ENCODE measurements around the gene STAG1. TPM values are rescaled to one million over a fixed set of nuclear protein-coding genes. Genes with fewer than 3 reads are reported as not detected.
"Not testable (repeated sequence)": the region's sequence is repeated elsewhere in the genome, so short reads cannot be mapped to it uniquely, and the experiment has no call there.

STAG1 gene
- polyA plus RNA-seq, 1 experiment, result 30.1 TPM

GRCh38 chr3:136650461-136650860, 101.7 kb downstream of the STAG1 start:
- TF ChIP-seq CTCF (IDR thresholded peaks at IDR 0.05; ENCODE audit: low read depth, low read length), result no peak
- H3K27me3 ChIP-seq (ENCODE audit: control insufficient read depth, insufficient read depth, low read length), result no peaks in the 10 kb centered on the region
- no peak for DNase-seq (ENCODE audit: low read depth, low spot score)
- ChIA-PET POLR2A (no interaction called here), CTCF (interaction anchor here (0.6 to 0.7 kb wide), 2 partner anchors 430 to 579 kb away, joined by 3 read pairs; no protein-coding TSS in a partner anchor)
- no peak overlapping the region for H3K27ac ChIP-seq (ENCODE audit: low read depth, low read length)
- H3K9me3 ChIP-seq (ENCODE audit: control insufficient read depth, insufficient read depth, low read length), result peaks cover 6% of the 10 kb centered on the region
- no peak overlapping the region for H3K4me3 ChIP-seq (ENCODE audit: low read depth, low read length)

- Histone ChIP-seq H3K27me3 (ENCODE audit: control insufficient read depth, insufficient read depth, low read length) (no peaks in the 10 kb centered on the region), H3K4me3 (ENCODE audit: low read depth, low read length) (no peak overlapping the region), H3K27ac (ENCODE audit: low read depth, low read length) (no peak overlapping the region), H3K9me3 (ENCODE audit: control insufficient read depth, insufficient read depth, low read length) (no peaks in the 10 kb centered on the region)
- no peak for TF ChIP-seq CTCF (IDR thresholded peaks at IDR 0.05; ENCODE audit: low read depth, low read length)
- ChIA-PET POLR2A (no interaction called here), CTCF (no interaction called here)
- DNase-seq (ENCODE audit: low read depth, low spot score), result no peak
Measured at GRCh38 chr3:136645915-136646314, 106.3 kb downstream of the STAG1 start.

- ChIA-PET POLR2A (no interaction called here), CTCF (no interaction called here)
- Histone ChIP-seq H3K4me3 (ENCODE audit: low read depth, low read length) (no peak overlapping the region), H3K9me3 (ENCODE audit: control insufficient read depth, insufficient read depth, low read length) (no peaks in the 10 kb centered on the region), H3K27me3 (ENCODE audit: control insufficient read depth, insufficient read depth, low read length) (no peaks in the 10 kb centered on the region), H3K27ac (ENCODE audit: low read depth, low read length) (no peak overlapping the region)
- no peak for TF ChIP-seq CTCF (IDR thresholded peaks at IDR 0.05; ENCODE audit: low read depth, low read length)
- DNase-seq (ENCODE audit: low read depth, low spot score), result no peak
Measured at GRCh38 chr3:136644212-136644611, 108.0 kb downstream of the STAG1 start.

- POLR2A ChIA-PET, result interaction anchor here (0.5 kb wide), 1 partner anchor 47 kb away, joined by 7 read pairs; no protein-coding TSS in a partner anchor
- CTCF ChIA-PET; H3K9me3 ChIP-seq (ENCODE audit: control insufficient read depth, insufficient read depth, low read length): not testable (repeated sequence)
Measured at GRCh38 chr3:136643380-136643779, 108.8 kb downstream of the STAG1 start.

GRCh38 chr3:136642711-136643110, 109.5 kb downstream of the STAG1 start:
- DNase-seq (ENCODE audit: low read depth, low spot score), result no peak
- Histone ChIP-seq H3K4me3 (ENCODE audit: low read depth, low read length) (no peak overlapping the region), H3K27me3 (ENCODE audit: control insufficient read depth, insufficient read depth, low read length) (no peaks in the 10 kb centered on the region), H3K27ac (ENCODE audit: low read depth, low read length) (no peak overlapping the region), H3K9me3 (ENCODE audit: control insufficient read depth, insufficient read depth, low read length) (no peaks in the 10 kb centered on the region)
- POLR2A ChIA-PET, result interaction anchor here (0.5 kb wide), 1 partner anchor 47 kb away, joined by 7 read pairs; no protein-coding TSS in a partner anchor
- CTCF ChIA-PET, result no interaction called here
- no peak for TF ChIP-seq CTCF (IDR thresholded peaks at IDR 0.05; ENCODE audit: low read depth, low read length)

More at GRCh38 chr3:136643380-136643779, 108.8 kb downstream of the STAG1 start:
- not testable (repeated sequence) for H3K27ac ChIP-seq (ENCODE audit: low read depth, low read length); H3K4me3 ChIP-seq (ENCODE audit: low read depth, low read length); H3K27me3 ChIP-seq (ENCODE audit: control insufficient read depth, insufficient read depth, low read length); DNase-seq (ENCODE audit: low read depth, low spot score)

Measured in AG04450 (cell line).